Measurements from ENCODE around the gene SLC8A3. TPM values are rescaled to one million over a fixed set of nuclear protein-coding genes. Genes with fewer than 3 reads are reported as not detected.

The SLC8A3 gene
- polyA plus RNA-seq, 6 donors from 2014 or later: 0.24 TPM; not detected in 5

GRCh38 chr14:70036665-70037064, 152.1 kb downstream of the SLC8A3 start:
- Mint-ChIP-seq H3K27me3 (peaks cover 33 to 47% (median 46%) of the 10 kb centered on the region in 3 donors), H3K4me1 (no peaks in the 10 kb centered on the region), H3K27ac (no peak overlapping the region), H3K36me3 (no peaks in the 10 kb centered on the region), H3K9me3 (no peaks in the 10 kb centered on the region), H3K4me3 (no peak overlapping the region)
- DNase-seq: no peak
- ATAC-seq (ENCODE audit: low read depth in 2 of 2): no peak

DNA sequence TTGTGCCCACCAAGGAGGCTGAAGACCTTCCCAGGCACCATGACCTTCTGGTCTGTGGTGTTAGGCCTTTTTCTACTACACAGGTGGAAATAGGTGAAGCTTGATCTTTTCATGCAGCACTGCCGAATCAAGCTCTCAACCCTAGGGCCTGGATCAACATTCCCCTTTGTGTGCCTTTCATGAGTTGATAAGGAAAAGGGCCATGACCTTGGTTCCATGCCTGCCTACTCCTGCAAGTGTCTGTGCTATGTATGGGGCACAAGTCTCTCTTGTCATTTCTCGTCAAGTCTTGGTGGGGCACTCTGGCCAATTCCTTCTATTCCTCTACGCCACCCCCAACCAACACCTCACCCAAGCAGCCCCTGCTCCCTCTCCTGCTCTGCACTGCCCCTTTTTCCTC, 154.5 kb downstream of the SLC8A3 start:
- Mint-ChIP-seq H3K9me3 (no peaks in the 10 kb centered on the region), H3K27ac (no peak overlapping the region), H3K36me3 (no peaks in the 10 kb centered on the region), H3K27me3 (peaks cover 23 to 39% (median 38%) of the 10 kb centered on the region in 3 donors), H3K4me3 (no peak overlapping the region), H3K4me1 (no peaks in the 10 kb centered on the region)
- DNase-seq (no peak), ATAC-seq (ENCODE audit: low read depth in 2 of 2) (no peak)

- H3K27me3 Mint-ChIP-seq: peaks cover 22 to 32% (median 31%) of the 10 kb centered on the region in 3 donors
- no peak overlapping the region for H3K27ac Mint-ChIP-seq
- ATAC-seq (ENCODE audit: low read depth in 2 of 2) (no peak), DNase-seq (no peak)
- no peak overlapping the region for H3K4me3 Mint-ChIP-seq
- H3K9me3 Mint-ChIP-seq: no peaks in the 10 kb centered on the region
- H3K36me3 Mint-ChIP-seq: no peaks in the 10 kb centered on the region
- no peaks in the 10 kb centered on the region for H3K4me1 Mint-ChIP-seq
Measured at GRCh38 chr14:70033561-70033960, 155.2 kb downstream of the SLC8A3 start.

- ATAC-seq (ENCODE audit: low read depth in 2 of 2): no peak
- Mint-ChIP-seq H3K4me3 (no peak overlapping the region), H3K4me1 (peaks cover 0 to 2% (median 0%) of the 10 kb centered on the region in 3 donors), H3K36me3 (no peaks in the 10 kb centered on the region), H3K27me3 (peaks cover 22 to 32% (median 31%) of the 10 kb centered on the region in 3 donors), H3K9me3 (no peaks in the 10 kb centered on the region), H3K27ac (no peak overlapping the region)
- no peak for DNase-seq
Measured at GRCh38 chr14:70033116-70033515, 155.6 kb downstream of the SLC8A3 start.

GRCh38 chr14:70032447-70032846, 156.3 kb downstream of the SLC8A3 start:
- H3K27me3 Mint-ChIP-seq: peaks cover 22 to 28% (median 26%) of the 10 kb centered on the region in 3 donors
- no peak overlapping the region for H3K4me3 Mint-ChIP-seq
- peaks cover 0 to 3% (median 0%) of the 10 kb centered on the region in 3 donors for H3K4me1 Mint-ChIP-seq
- no peak for DNase-seq
- no peaks in the 10 kb centered on the region for H3K36me3 Mint-ChIP-seq
- ATAC-seq (ENCODE audit: low read depth in 2 of 2): no peak
- H3K9me3 Mint-ChIP-seq: no peaks in the 10 kb centered on the region
- no peak overlapping the region for H3K27ac Mint-ChIP-seq

DNA sequence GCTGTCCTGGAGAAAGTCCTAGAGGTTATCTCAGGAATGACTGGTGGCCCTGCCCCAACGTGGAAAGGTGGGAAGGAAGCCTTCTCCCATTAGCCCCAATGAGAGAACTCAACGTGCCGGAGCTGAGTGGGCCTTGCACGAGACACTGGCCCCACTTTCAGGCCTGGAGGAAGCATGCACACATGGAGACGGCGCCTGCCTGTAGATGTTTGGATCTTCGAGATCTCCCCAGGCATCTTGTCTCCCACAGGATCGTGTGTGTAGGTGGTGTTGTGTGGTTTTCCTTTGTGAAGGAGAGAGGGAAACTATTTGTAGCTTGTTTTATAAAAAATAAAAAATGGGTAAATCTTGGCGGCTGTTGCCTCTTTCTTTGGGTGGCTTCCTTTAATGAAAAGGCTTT, 156.7 kb downstream of the SLC8A3 start:
- no peaks in the 10 kb centered on the region for H3K9me3 Mint-ChIP-seq

DNA sequence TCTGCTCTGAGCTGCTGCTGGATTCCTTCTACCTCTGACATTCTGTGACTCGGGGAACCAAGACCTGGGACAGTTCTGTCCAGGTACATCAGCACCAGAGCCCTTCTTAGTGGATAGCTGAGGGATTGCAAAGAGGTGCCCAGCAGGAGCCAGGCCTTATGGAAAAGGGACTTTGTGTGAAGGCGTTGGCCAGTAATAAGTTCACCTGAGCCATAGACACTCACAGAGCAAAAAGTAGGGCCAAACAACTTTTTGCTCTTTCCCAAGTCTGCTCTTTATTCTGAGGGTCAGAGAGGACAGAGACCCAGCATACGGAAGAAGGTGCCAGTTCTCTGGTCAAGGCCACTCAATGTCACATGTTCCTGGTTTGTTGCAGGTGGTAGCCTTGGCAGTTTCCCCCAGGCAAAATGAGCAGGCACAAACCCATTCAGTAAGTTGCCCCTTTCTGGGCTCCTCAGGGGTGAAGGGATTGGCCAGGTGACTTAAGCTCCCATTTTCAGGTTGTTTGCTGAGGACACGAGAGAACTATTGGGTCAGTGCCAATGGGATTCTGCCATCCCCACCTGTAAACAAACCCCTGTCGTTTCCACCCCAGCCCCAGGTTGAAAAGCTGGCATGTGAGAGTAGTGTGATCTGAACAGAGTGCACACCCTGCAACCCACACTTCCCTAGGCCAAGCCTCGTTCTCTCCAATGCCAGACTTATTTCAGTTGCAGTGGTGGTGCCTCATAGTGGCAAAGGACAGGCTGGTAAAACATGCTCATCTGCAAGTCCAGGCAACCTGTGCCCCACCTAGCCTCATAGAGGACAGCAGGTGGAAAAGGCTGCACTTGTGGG, 159.2 kb downstream of the SLC8A3 start:
- Mint-ChIP-seq H3K36me3 (no peaks in the 10 kb centered on the region), H3K27me3 (peaks cover 14 to 31% (median 16%) of the 10 kb centered on the region in 3 donors), H3K4me1 (peaks cover 0 to 3% (median 0%) of the 10 kb centered on the region in 3 donors), H3K9me3 (no peaks in the 10 kb centered on the region), H3K4me3 (no peak overlapping the region), H3K27ac (no peak overlapping the region)
- ATAC-seq (ENCODE audit: low read depth in 2 of 2) (no peak), DNase-seq (no peak)

More for the DNA sequence above, 156.7 kb downstream of the SLC8A3 start:
- ATAC-seq (ENCODE audit: low read depth in 2 of 2) (no peak), DNase-seq (no peak)
- H3K27me3 Mint-ChIP-seq: peaks cover 22 to 27% (median 26%) of the 10 kb centered on the region in 3 donors
- no peak overlapping the region for H3K27ac Mint-ChIP-seq
- H3K4me1 Mint-ChIP-seq: peaks cover 0 to 3% (median 0%) of the 10 kb centered on the region in 3 donors
- H3K4me3 Mint-ChIP-seq: no peak overlapping the region
- H3K36me3 Mint-ChIP-seq: no peaks in the 10 kb centered on the region

GRCh38 chr14:70027785-70028428, 160.8 kb downstream of the SLC8A3 start:
- DNase-seq: peak; percentile 36
- Mint-ChIP-seq H3K4me3 (no peak overlapping the region), H3K27me3 (peaks cover 5 to 28% (median 9%) of the 10 kb centered on the region in 3 donors), H3K36me3 (no peaks in the 10 kb centered on the region), H3K27ac (no peak overlapping the region), H3K9me3 (no peaks in the 10 kb centered on the region), H3K4me1 (peaks cover 0 to 3% (median 0%) of the 10 kb centered on the region in 3 donors)
- ATAC-seq (ENCODE audit: low read depth in 2 of 2): no peak

DNA sequence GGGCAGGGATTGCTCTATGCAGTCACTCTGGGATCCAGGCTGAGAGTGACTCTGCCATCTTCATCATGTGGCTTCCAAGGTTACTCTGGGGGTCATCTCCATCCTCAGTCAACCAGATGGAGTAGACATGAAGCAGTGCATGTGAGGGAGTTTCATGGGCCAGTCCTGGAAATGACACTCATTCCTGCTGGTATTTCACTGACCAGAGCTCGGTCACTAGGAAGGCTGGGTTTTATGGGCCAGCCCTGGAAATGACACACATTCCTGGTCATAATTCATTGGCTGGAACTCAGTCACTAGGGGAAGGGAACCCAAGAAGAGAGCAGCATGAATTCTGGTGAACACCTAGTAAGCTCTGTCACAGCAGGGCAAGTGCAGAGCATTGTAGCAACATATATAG, 164.9 kb downstream of the SLC8A3 start:
- no peaks in the 10 kb centered on the region for H3K9me3 Mint-ChIP-seq
- H3K27ac Mint-ChIP-seq: no peak overlapping the region
- peak overlapping the region in 1 of 8 donors; percentile 69 for H3K4me3 Mint-ChIP-seq
- H3K36me3 Mint-ChIP-seq: no peaks in the 10 kb centered on the region
- H3K27me3 Mint-ChIP-seq: peaks cover 0 to 16% (median 9%) of the 10 kb centered on the region in 3 donors
- DNase-seq: no peak
- peaks cover 0 to 5% (median 3%) of the 10 kb centered on the region in 3 donors for H3K4me1 Mint-ChIP-seq
- ATAC-seq (ENCODE audit: low read depth in 2 of 2): no peak

GRCh38 chr14:70022771-70023445, 165.8 kb downstream of the SLC8A3 start:
- no peaks in the 10 kb centered on the region for H3K36me3 Mint-ChIP-seq
- no peak overlapping the region for H3K4me3 Mint-ChIP-seq
- DNase-seq (no peak), ATAC-seq (ENCODE audit: low read depth in 2 of 2) (no peak)
- peaks cover 0 to 13% (median 9%) of the 10 kb centered on the region in 3 donors for H3K27me3 Mint-ChIP-seq
- H3K9me3 Mint-ChIP-seq: no peaks in the 10 kb centered on the region
- H3K27ac Mint-ChIP-seq: no peak overlapping the region
- H3K4me1 Mint-ChIP-seq: peaks cover 3 to 14% (median 6%) of the 10 kb centered on the region in 3 donors

DNA sequence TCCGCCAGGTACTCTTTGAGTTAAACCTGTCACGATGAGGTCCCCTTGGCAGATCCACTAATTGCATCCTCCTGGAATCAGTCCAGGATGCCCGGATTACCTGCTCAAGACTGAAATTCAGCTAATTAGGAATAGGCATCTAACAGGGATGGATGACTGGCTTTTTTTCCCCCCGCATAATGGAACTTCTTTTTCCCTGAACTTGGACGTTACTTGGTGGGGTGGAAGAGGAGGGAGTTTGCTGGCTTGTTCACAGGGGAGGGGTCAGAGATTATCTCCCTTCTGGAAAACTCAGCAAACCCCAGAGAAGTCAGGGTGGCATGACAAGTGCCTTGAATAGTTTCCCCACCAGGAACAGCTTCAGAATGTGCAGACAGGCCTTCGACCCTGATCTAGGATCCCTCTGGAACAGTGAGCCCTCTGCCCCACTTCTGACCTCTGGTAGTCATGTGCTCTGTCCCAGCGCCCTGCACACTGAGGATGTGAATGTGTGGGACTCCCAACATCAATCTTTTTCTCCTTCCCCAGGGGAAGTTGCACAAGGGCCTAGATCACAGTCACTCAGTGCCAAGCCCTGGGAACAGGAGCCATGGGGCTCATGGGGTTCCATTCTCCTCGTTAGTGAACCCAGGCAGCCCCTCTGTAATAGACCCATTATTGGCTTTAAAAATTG, 167.1 kb downstream of the SLC8A3 start:
- no peak overlapping the region for H3K27ac Mint-ChIP-seq
- H3K4me1 Mint-ChIP-seq: peaks cover 5 to 17% (median 9%) of the 10 kb centered on the region in 3 donors
- no peaks in the 10 kb centered on the region for H3K36me3 Mint-ChIP-seq
- H3K9me3 Mint-ChIP-seq: no peaks in the 10 kb centered on the region
- no peak for DNase-seq
- ATAC-seq (ENCODE audit: low read depth in 2 of 2): no peak
- no peak overlapping the region for H3K4me3 Mint-ChIP-seq
- H3K27me3 Mint-ChIP-seq: peaks cover 4 to 20% (median 9%) of the 10 kb centered on the region in 3 donors

- Mint-ChIP-seq H3K4me3 (no peak overlapping the region), H3K27me3 (peaks cover 4 to 24% (median 9%) of the 10 kb centered on the region in 3 donors), H3K36me3 (no peaks in the 10 kb centered on the region), H3K4me1 (peaks cover 5 to 17% (median 9%) of the 10 kb centered on the region in 3 donors), H3K9me3 (no peaks in the 10 kb centered on the region), H3K27ac (no peak overlapping the region)
- DNase-seq (no peak), ATAC-seq (ENCODE audit: low read depth in 2 of 2) (no peak)
Measured at GRCh38 chr14:70020352-70021170, 168.2 kb downstream of the SLC8A3 start.

All from naive B cell (primary cell).